Stimulated activated CD8-positive, alpha-beta memory T cell treated with anti-CD3 and anti-CD28 coated beads, Interleukin-15, amount 100 ng/mL, for 48 hours (primary cell): Measurements from ENCODE around the gene TEKT5.
"Not testable (repeated sequence)": the region's sequence is repeated elsewhere in the genome, so short reads cannot be mapped to it uniquely, and the experiment has no call there.

ENCODE experiments used
- DNase-seq, 2 donors: peaks; one replicate each; pipeline ENCODE4 v3.0.0-alpha.2; 2020; ENCODE audit warnings: low read depth in 2 of 2

TEKT5 gene

DNA sequence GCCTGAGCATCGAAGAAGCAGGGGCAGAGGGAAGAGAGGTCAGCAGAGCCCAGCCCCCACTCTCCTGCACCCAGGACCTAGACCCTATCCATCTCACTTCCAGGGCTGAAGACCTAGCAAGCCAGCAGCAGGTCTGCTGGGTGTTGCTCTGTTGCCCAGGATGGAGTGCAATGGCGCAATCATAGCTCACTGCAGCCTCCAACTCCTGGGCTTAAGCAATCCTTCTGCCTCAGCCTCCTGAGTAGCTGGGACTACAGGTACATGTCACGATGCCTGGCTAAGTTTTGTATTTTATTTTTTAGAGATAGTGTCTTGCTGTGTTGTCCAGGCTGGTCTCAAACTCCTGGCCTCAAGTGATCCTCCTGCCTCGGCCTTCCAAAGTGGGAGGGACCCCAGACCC lies 61.3 kb downstream of the TEKT5 start:
- not testable (repeated sequence) for DNase-seq

DNA sequence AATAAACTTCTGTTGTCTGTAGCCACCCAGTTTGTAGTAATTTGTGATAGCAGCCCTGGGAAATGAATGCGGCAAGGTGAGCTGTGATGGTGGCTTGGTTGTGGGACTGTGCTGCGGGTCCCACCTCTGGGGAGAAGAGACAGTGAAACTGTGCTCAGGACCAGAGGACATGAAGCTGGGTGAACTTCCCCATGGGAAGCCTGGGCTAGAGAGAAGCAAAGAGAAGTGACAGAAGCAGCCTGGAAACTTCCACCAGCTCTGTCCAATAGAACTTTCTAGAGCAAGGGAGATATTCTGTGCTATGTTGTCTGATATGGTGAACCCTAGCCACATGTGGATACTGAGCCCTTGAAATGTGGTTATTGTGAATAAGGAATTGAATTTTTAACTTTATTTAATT lies 62.8 kb downstream of the TEKT5 start:
- DNase-seq, result no peak

DNA sequence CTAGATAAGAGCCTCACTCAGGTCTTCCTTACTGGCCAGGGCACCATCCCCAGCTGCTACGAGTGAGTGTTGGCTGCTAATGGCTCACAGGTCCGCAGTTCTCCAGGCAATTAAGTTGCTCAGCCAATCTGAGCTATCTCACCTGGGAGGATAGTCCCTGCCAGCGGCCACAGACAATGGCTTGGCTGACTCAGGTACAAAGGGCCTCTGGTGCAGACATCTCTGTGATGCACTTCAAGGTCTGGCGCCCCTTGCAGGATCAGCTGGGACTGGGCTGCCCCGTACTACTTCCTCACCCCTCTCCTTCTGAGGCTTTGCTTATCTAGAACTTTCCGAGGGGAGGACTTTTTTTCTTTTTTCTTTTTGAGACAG lies 65.2 kb downstream of the TEKT5 start:
- DNase-seq, result no peak

DNA sequence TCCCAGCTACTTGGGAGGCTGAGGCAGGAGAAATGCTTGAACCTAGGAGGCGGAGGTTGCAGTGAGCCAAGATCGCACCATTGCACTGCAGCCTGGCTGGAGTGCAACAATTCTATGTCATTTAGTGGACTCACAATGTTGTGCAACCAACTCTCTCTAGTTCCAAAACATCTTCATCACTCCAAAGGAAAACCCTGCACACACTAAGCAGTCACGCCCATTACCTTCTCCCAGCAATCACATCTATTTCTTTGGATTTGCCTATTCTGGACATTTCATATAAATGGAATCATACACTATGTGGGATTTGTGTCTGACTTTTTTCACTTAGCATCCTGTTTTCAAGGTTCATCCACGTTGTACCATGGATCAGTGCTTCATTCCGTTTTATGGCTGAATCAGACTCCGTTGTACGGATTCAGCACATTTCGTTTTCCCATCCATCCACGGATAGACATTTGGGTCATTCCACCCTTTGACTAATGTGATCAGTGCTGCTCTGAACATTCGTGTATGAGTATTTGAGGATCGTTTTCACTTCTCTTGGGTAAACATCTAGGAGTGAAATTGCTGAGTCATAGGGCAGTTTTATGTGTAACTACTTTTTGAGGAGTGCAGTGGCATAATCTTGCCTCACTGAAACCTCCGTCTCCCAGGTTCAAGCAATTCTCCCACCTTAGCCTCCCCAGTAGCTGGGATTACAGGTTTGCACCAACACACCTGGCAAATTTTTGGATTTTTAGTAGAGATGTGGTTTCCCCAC lies 69.0 kb downstream of the TEKT5 start:
- no peak for DNase-seq

DNA sequence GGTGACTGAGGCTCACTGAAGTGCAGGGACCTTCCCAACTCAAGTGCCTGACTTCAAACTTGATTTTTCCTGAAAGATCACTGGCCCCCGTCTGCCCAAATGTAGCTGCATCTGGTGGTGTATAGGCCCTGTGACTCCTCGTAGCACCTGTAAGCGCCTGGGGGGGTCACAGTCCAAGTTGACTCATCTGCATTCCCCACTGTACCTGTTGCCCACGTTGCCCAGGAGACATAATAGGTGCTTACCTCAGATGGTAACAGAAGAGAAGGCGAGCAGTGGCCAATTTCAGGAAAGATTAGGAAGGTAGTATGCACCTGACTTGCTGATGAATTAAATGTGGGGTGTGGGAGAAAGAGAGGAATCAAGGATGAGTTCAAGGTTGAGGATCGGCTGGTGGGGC lies 70.2 kb downstream of the TEKT5 start:
- DNase-seq, result no peak

DNA sequence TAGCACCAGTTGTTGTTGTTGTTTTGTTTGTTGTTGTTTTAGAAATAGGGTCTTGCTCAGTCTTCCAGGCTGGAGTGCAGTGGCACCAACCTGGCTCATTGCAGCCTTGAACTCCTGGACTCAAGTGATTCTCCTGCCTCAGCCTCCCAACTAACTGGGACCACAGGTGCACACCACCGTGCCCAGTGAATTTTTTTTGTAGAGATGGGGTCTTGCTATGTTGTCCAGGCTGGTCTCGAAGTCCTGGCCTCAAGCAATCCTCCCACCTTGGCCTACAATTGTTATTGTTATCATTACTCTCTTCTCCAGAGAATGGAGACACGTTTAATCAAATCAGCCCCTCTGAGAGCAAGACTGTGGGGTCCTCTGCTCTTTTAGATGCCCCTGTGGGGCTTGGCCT lies 71.7 kb downstream of the TEKT5 start:
- DNase-seq, result no peak

DNA sequence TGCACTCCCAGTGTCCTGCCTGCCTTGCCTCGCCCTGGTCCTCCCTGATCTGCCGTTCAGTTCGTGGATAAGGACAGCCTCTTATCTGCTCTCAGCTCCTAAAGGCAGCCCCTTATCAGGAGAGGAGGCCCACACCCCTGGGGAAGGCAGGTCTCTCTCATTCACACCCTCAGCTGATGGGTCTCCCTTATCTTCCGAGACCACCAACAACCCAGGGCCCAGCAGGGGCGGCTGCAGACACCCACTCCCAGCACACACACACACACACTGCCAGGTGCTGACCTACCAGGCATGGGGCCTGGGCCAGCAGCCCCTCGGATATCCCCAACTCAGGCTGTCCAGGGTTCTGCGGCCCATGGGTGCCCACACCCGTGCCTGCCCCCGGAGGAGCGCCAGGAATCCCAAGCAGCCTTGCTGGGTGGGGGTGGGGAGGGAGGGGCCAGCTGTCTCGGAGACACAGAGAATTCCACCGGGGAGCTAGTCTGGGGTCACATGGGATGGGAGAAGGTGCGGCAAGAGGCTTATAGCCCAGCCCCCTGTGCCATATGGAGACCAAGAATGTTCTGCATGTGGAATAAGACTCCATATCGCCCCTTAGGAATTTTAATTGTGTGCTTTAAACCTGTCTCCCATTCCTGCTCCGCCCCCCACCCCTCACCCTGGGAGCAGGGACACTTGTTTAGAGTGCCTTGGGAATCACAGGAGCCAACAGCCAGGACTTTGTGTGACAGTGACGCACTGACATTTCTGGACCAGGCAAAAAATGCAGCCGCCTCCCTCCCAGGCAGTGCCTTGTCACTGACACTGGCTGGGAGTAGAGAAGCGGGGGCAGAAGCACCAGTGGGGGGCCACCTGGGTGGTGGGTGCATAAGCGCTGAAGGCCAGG lies 72.5 kb downstream of the TEKT5 start:
- DNase-seq, result no peak

DNA sequence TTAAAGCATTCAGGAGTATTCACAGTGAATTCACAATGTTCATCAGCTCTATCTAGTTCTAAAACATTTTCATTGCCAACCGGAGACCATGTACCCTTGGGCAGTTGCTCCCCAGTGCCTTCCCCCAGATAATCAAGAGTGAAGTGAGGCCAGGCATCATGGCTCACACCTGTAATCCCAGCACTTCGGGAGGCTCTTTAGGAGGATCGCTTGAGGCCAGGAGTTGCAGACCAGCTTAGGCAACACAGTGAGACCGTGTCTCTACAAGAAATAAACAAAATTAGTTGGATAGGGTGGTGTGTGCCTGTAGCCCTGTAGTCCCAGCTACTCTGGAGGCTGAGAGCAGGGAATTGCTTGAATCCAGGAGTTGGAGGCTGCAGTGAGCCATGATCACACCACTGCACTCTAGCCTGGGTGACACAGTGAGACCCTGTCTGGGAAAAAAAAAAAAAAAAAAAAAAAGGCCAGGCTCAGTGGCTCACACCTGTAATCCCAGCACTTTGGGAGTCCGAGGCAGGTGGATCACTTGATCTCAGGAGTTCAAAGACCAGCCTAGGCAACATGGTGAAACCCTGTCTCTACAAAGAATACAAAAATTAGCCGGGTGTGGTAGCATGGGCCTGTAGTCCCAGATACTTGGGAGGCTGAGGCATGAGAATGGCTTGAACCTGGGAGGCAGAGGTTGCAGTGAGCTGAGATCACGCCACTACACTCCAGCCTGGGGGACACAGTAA lies 73.3 kb downstream of the TEKT5 start:
- not testable (repeated sequence) for DNase-seq

DNA sequence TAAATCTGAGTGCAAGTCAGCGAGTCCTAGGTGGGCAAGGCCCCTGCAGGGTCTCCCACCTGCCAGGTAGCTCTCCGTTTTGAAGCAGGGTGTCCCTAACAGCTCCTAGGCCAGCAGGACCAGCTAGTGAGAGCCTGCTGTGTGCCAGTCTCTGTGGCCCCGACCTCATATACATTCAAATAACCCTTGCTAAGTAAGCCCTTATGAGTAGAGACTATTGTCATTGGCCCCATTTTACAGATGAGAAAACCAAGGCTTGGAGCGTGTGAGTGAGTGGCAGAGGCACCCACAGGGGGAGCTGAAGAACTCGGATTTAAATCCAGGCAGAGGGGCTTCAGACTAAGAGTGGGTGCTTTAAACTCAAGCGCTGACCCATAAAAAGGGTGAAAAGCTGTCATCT lies 74.6 kb downstream of the TEKT5 start:
- no peak for DNase-seq

DNA sequence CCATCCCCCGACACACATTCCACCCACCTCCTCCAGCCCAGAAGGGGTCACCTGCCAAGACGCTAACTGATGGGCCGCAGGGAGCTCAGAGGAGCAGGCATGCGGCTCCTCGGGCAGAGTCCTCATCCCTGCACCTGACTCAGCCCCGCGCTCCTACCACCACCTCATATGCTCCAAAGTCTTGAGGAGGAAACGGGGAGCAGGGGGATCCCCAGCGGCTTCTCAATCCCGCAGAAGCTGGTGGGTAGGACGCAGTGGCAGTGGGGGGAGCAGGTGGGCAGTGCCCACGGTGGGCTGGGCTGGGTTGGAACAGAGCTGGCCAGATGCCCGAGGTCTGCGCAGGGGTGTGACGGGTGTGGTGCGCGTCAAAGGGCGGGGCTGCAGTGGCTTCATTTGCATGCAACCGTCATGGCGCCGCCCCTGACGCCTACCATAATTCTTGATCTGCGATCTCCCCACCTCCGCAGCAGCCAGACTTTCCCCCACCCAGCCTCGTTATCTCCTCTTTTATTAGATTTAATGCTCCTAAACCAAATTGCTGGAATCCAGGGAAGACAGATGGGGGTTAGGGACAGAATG lies 75.4 kb downstream of the TEKT5 start:
- DNase-seq, result peak; percentile 5 to 12

DNA sequence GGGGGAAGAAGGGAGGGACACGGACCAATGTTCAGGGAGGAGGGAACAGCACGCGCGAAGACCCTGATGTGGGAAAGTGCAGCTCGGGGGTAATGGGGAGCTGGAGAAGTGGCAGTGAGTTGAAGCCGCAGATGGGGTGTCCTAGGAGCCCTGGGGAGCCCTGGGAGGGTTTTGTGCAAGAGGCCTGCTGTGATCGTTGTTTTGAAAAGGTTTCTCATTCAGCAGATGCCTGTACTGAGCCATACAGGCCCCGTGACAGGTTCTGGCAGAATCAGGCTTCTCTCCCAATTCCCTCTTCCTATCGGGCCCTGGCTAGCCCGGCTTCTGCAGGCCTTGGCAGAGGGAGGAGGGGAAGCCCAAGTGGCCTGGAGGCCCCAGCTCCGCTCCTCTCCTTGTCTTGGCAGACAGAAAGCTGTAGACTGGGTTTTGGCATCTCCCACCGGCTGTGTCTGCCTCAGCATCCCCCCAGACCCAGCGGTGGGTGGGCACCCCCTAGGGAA lies 76.0 kb downstream of the TEKT5 start:
- no peak for DNase-seq

DNA sequence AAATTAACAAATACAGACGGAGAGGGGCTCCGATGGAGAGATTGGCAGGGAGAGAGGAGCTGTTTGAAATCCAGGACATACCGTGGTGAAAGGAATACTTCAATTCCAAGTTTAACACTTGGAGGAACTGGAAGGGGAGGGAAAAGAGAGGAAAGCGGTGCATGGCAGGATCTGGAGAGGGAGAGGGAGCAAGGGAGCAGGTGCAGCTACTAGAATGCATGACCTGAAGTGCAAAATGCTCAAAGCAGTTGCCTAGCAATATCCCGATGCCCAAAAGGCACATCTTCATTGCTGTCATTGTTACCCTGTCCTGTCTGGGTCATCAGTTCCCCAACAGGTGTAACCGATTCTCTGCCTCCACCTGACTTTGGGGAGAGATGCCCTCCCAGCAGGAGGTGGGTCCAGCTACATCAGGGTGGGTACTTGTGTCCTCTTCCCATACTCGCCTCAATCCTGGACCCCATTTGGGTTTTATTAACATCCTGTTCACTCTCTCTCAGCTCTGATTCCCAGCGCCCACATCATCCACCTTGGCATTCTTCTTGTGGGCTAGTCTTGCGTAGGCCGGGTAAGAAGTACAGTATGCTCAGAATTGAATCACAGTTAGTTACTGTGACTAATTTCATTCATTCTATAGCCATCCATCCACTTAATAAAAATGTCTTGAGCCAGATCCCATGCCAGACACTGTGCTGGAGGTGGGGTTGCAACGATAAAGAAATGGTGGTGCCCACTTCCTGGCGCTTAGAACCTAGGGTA lies 76.9 kb downstream of the TEKT5 start:
- no peak for DNase-seq

DNA sequence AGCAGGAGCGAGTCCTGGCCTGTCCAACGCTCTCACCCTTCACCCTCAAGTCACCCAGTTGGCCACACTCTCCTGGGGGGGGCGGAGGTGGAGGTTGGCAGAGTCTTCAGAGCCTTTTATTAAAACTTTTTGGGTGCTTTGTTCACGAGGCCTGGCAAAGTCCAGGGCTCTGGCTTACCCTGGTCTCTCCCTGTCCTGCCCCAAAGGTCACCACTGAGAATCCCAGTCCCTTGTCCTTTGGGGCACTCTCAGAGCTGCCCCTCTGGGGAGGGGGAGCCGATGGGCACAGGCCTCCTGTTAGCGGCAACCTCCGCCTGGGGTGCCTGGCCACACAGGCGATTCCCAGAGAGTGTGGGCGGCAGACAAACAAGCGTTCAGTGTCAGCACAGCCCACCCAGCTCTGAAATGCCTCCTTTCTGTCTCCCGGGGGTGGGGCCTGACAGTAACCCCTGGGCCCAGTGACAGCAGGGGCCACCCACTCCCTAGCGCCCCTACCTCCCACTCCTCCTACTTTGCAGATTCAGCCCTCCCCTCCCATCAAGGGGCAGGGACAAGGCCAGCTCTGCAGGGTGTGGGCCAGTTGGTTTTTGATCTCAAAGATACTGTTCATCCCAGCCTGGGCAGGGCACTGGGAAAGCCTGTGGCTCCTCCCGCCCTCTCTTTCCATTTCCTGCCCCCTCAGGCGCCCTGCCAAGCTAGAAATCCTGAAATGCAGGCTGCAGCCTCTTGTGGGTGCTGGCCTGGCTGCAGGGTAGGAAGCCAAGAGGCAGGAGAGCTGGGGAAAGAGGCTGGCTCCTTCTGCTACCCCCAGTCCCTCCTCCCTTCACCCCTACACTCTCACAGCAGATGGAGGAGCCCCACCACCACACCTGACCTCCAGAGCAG lies 77.7 kb downstream of the TEKT5 start:
- DNase-seq, result no peak

DNA sequence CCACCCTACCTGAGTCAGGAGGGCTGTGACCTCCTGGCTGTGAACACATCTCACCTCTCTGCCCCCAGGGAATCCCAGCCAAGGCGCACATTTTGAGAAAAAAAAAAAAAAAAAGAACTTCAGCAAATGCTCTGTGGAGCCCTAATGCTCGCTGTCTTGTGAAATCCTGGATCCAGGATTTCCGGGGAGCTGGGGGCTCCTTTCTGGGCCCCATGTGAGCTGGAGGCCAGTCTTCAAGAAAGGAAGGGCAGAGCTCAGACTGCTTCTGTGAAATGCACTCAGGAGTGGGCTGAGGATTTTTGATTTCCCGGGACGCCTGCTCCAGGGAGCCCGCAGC lies 78.3 kb downstream of the TEKT5 start:
- DNase-seq, result no peak

DNA sequence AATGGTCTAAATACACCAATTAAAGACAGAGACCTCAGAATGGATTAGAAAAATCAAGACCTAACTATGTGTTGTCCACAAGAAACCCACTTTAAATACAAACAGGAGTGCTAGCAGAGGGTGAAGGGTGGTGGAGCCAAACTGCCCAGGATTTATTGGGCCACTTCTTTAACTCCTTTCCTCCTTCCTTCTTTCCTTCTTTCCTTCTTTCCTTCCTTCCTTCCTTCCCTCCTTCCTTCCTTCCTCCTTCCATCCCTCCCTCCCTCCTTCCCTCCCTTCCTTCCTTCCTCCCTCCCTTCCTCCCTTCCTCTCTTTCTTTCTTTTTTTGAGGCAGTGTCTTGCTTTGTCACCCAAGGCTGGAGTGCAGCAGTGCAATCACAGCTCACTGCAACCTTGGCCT lies 80.0 kb downstream of the TEKT5 start:
- no peak for DNase-seq

DNA sequence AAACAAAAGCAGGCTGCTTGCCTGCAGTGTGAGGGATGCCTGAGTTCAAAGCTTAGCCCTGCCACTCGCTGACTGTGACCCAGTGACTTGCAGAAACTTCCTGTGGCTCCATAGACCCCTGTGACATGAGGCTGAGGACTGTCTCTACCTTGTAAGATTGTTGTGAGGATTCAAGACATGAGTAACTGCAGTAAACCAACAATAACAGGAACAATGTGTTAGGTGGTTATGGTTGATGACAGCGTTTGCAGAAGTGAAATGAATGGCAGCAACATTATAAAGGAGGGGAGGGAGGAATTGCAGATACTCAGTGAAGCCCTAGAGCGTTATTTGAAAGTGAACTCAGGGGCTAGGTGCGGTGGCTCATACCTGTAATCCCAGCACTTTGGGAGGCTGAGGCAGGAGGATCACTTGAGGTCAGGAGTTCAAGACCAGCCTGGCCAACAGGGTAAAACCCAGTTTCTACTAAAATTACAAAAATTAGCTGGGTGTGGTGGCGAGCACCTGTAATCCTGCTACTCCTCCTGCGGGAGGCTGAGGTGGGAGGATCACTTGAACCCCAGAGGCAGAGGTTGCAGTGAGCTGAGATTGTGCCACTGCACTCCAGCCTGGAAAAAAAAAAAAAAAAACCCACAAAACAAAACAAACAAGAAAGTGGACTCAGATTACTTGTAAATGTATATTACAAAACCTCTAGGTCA lies 80.8 kb downstream of the TEKT5 start:
- no peak for DNase-seq

DNA sequence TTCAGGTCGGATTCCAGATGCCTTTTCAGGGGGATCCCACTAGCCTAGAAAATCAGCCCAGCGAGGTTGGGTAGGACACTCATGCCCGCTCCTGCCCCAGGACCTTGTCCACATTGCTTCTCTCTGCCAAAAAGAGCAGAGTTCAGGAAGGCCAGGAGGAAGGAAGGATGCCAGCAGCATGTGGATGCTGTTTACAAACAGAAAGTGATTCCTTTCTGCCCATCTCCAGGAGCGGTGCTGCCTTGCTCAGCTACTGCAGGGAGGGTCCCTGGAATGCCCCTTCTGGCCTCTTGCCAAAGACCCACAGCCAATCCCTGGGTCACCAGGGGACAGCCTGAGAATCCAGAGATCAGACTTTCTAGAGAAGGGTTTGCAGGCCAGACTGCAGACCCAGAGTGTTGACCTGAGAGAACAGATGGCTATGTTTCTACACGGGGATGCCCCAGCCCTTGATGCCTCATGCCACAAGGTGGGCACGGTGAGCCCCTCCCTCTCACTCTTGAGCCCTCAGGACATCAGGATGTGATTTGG lies 82.0 kb downstream of the TEKT5 start:
- no peak for DNase-seq

DNA sequence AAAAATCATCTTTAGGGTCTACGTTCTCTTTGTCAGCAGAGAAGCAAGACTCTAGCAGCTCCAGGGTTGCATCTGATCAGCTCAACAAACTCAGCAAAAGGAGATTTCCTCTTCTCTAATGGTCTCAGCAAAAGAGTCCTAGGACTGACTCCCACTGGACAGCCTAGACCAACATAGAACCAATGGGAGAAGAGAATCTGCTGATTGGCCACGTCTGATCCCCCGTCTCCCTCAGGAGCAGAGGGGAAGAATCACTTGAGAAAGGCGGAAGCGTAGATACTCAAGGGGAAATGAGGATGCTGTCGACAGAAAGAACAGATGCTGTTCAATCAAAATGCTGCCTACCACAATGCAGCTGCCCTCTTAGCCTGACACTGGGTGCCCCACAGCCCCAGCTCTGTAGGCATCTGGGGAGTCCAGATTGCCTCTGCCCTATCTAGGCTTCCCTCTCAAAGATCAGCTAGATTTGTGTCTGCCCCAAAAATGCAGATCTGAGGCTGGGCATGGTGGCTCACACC lies 82.8 kb downstream of the TEKT5 start:
- no peak for DNase-seq

DNA sequence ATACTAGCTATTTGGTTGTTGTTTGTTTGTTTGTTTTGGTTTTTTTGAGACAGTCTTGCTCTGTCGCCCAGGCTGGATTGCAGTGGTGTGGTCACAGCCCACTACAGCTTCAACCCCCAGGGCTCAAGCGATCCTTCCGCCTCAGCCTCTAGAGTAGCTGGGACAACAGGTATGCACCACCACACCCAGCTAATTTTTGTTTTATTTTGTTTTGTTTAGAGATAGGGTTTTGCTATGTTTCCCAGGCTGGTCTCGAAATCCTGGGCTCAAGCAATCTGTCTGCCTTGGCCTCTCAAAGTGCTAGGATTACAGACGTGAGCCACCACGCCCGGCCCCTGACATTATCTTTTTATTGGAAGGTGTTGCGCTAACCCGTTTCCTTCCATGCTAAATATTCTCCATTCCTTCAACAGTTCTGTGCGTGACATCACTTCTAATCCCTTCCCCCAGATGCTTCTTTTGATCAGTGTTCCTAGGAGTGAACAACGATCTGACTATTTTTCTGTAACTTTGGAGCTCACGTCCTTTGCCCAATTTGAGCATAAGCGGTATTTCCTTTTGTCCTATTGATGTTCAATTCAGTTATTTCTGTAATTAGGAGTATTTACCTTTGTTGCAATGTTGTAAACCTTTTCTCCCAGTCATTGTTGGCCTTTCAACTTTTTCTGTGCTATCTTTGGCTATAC lies 84.1 kb downstream of the TEKT5 start:
- no peak for DNase-seq
